Breast epithelium (tissue), 4 donors: ENCODE data around the gene NTRK3. TPM values are rescaled to one million over a fixed set of nuclear protein-coding genes. Genes with fewer than 3 reads are reported as not detected.

Experiments
- DNase-seq, 2 donors: peaks; one replicate each; pipeline ENCODE4 v3.0.0-alpha.2; 2019; ENCODE audit warnings: low spot score in 2 of 2
- H3K27ac ChIP-seq, 2 donors: fragments of 200-600 bp; sonication (generic) in 1 of 2; one replicate each; pipeline ENCODE4 v1.5.1; 2016 to 2019; ENCODE audit warnings: mild to moderate bottlenecking in 1 of 2
- H3K27me3 ChIP-seq, 2 donors: fragments of 200-600 bp; sonication (generic) in 1 of 2; one replicate each; pipeline versions ENCODE4 v1.5.1 to v1.6.0; 2017 to 2019; ENCODE audit warnings: control low read depth in 1 of 2, mild to moderate bottlenecking in 1 of 2
- H3K36me3 ChIP-seq: fragments of 200-600 bp; one replicate; pipeline ENCODE4 v1.5.1; 2019
- H3K4me1 ChIP-seq, 2 donors: fragments of 200-600 bp; sonication (generic); one replicate each; pipeline ENCODE4 v1.5.1; 2016 to 2019; ENCODE audit warnings: control low read depth in 1 of 2
- H3K4me3 ChIP-seq, 3 donors: fragments of 200-600 bp; sonication (generic); 1 replicate in 2 of 3; 2 replicates in 1 of 3; pipeline ENCODE4 v1.5.1; 2016 to 2019; ENCODE audit warnings: mild to moderate bottlenecking in 3 of 3, moderate library complexity in 2 of 3
- H3K9me3 ChIP-seq, 2 donors: fragments of 200-600 bp; sonication (generic) in 1 of 2; one replicate each; pipeline ENCODE4 v1.5.1; 2016 to 2019; ENCODE audit warnings: control low read depth in 1 of 2
- POLR2A ChIP-seq: fragments of 450-650 bp; IDR thresholded peaks from one replicate; pipeline ENCODE4 v1.6.1; 2016; ENCODE audit warnings: antibody characterized with exemption, mild to moderate bottlenecking, moderate library complexity
- POLR2AphosphoS5 ChIP-seq, 3 donors: sonication (generic); formaldehyde crosslinking; IDR thresholded peaks; one replicate each; pipeline ENCODE4 v1.6.1; 2017; ENCODE audit warnings: antibody characterized with exemption in 3 of 3
- intact Hi-C: fragments of 100-400 bp; cut with DNase I; formaldehyde crosslinking; loops from one replicate; pipeline ENCODE4 v1.15.1; 2023; ENCODE audit warnings: low total_unique reads
- total RNA-seq, 3 donors: library from RNA; depleted of rRNA; stranded (reverse); fragments of >200 nt; gene quantifications; one replicate each; pipeline ENCODE4 v1.1.0, GENCODE V29; 2016
- TF ChIP-seq, protein P1 (sequence below), 3 donors: fragments of 450-650 bp; IDR thresholded peaks; one replicate each; pipeline ENCODE4 v1.5.1; 2016 to 2017; ENCODE audit warnings: antibody characterized with exemption in 3 of 3, mild to moderate bottlenecking in 3 of 3, moderate library complexity in 3 of 3

Gene NTRK3
- total RNA-seq, 3 donors from 2014 or later, result 1.9 to 23.6 (median 13.8) TPM

DNA sequence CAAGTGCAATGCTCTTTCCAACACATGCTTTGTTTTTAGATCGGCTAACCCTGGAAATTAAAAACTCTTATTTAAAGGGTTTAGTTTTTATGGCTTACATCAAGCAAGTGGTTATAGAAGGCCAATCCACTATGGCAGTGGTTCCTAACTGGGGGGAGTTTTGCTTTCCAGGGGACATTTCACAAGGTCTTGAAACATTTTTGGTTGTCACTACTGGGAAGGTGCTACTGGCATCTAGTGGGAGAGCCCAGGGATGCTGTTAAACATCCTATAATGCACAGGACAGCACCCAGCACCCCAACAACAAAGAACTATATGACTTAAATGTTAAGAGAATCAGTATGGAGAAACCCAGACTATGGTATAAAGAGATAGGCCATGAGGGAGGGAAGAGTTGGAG, 439.0 kb downstream of the NTRK3 start:
- H3K36me3 ChIP-seq, result no peaks in the 10 kb centered on the region
- no peaks in the 10 kb centered on the region for H3K9me3 ChIP-seq
- no peaks in the 10 kb centered on the region for H3K4me1 ChIP-seq
- no peak for DNase-seq
- H3K4me3 ChIP-seq, result no peak overlapping the region
- intact Hi-C loops, result no loop called here
- H3K27ac ChIP-seq, result no peak overlapping the region
- no peaks in the 10 kb centered on the region for H3K27me3 ChIP-seq
- TF ChIP-seq POLR2AphosphoS5 (IDR thresholded peaks at IDR 0.05) (no peak), POLR2A (no peak)
- TF ChIP-seq, protein P1, sequence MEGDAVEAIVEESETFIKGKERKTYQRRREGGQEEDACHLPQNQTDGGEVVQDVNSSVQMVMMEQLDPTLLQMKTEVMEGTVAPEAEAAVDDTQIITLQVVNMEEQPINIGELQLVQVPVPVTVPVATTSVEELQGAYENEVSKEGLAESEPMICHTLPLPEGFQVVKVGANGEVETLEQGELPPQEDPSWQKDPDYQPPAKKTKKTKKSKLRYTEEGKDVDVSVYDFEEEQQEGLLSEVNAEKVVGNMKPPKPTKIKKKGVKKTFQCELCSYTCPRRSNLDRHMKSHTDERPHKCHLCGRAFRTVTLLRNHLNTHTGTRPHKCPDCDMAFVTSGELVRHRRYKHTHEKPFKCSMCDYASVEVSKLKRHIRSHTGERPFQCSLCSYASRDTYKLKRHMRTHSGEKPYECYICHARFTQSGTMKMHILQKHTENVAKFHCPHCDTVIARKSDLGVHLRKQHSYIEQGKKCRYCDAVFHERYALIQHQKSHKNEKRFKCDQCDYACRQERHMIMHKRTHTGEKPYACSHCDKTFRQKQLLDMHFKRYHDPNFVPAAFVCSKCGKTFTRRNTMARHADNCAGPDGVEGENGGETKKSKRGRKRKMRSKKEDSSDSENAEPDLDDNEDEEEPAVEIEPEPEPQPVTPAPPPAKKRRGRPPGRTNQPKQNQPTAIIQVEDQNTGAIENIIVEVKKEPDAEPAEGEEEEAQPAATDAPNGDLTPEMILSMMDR (IDR thresholded peaks at IDR 0.05), result no peak

DNA sequence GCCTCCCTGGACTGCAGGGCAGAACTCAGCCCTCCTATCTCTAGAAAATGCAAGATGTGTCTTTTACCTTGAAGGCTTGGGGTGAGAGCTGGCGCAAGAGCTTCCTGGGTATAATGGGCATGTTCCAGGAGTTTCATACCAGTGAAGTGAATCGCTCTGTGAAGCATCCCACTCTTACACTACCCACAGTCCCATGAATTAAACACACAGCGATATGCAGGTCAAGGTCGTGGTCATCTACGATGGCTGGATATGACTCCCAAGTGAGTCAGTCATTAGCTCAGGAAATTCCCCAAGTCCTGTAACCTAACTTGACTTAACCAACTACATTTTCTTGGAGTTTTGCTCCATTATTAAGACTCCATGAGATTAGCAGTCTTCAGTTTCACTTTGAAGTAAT, 439.7 kb downstream of the NTRK3 start:
- no peaks in the 10 kb centered on the region for H3K27me3 ChIP-seq
- H3K9me3 ChIP-seq, result no peaks in the 10 kb centered on the region
- no peak overlapping the region for H3K4me3 ChIP-seq
- TF ChIP-seq, protein P1 (IDR thresholded peaks at IDR 0.05), result no peak
- TF ChIP-seq POLR2A (no peak), POLR2AphosphoS5 (IDR thresholded peaks at IDR 0.05) (no peak)
- no peak overlapping the region for H3K27ac ChIP-seq
- no peaks in the 10 kb centered on the region for H3K4me1 ChIP-seq
- DNase-seq, result no peak
- H3K36me3 ChIP-seq, result no peaks in the 10 kb centered on the region
- intact Hi-C loops, result no loop called here

DNA sequence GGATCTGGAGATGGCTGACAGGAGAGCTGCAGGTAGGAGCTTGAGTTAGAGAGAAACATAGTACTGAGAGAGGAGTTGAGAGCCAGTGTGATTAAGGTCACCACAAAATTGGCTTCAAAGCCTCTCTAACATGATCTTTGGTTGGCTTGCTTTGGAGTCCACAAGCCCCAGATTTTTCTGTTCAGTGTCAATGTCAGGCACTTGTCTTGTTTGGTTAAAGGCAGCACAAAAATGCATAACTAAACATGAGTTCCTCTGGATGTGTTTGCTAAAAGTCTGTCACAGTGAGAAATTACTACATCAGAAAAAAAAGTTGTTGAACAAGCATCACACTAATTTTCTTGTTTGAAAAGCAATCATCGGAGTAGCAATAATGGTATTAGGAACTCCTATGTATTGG, 440.5 kb downstream of the NTRK3 start:
- Histone ChIP-seq H3K36me3 (no peaks in the 10 kb centered on the region), H3K27ac (no peak overlapping the region), H3K27me3 (no peaks in the 10 kb centered on the region), H3K4me3 (no peak overlapping the region), H3K9me3 (no peaks in the 10 kb centered on the region), H3K4me1 (no peaks in the 10 kb centered on the region)
- intact Hi-C loops, result no loop called here
- DNase-seq, result no peak
- TF ChIP-seq, protein P1 (IDR thresholded peaks at IDR 0.05), result no peak
- no peak for TF ChIP-seq POLR2AphosphoS5 (IDR thresholded peaks at IDR 0.05)
- TF ChIP-seq POLR2A, result no peak

Other genes starting within 250 kb of the NTRK3 start
- 10 to 100 TPM; 19.0 to 25.0 (median 20.8) TPM for gene MRPL46, start 210.6 kb upstream of the NTRK3 start, total RNA-seq
- gene MRPS11, start 211.0 kb upstream of the NTRK3 start, total RNA-seq, result 10 to 100 TPM; 23.4 to 26.7 (median 25.6) TPM